GM18520 (cell line): ENCODE results near the gene GSTT4.
"Not testable (repeated sequence)": the region's sequence is repeated elsewhere in the genome, so short reads cannot be mapped to it uniquely, and the experiment has no call there.

ENCODE experiments used
- ATAC-seq: cut with Tn5 transposase; IDR thresholded peaks from one replicate; pipeline ENCODE4 v1.9.1; 2021; ENCODE audit not compliant: unreplicated experiment

The GSTT4 gene

DNA sequence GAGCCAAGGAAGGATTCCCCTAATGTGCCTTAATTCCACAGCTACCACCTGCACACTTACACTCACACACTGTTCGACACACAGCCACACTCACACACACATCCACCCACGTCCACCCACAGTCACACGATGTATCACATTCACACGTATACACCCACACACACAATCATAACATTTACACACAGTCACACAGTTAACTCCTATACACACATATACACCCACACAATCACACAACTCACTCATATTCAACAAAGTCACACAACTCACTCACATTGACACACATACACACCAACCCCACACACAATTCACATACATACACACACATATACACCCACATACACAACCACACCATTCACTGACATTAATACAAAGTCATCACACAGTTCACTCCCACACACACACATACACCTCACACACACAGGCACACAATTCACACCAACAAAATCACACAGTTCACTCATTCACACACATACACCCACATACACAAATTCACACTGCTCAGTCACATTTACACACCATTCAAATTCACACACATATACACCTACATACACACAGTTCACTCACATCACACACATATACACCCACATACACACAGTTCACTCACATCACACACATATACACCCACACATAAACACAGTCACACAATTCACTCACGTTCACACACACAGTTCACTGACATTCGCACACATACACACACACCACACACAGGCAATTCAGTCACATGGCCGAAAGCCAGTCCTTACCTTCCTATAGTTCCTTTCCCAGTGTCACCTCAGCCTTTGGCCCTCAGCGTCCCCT is 50.9 kb downstream of the GSTT4 start:
- ATAC-seq: not testable (repeated sequence)

- ATAC-seq: not testable (repeated sequence)
Observed at GRCh38 chr22:23953485-23953884, 51.8 kb downstream of the GSTT4 start.

DNA sequence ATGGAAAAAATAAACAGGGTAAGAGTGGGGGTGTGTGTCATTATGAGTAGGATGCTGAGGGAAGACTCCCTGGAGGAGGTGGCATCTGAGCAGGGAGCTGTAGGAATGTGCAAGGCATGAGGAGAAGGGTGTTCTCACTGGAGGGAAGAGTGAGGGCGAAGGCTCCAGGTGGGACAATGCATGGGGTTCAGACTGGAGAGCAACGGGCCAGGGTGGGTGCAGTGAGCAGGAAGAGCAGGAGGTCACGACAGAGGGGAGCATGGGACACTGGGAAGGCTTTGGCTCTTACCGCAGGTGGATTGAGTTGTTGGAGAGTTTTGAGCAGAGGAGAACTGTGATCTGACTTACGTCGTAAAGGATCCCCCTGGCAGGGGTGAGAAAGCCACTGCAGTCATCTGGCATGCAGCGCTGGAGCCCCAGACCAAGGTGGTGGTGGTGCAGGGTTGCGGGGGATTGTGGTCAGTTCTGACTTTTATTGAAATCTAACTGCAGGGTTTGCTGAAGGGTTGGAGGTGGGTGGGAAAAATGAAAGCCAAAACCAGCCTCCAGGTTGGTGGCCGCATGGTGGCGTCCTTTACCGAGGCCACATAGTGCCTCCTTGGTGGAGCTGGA is 52.4 kb downstream of the GSTT4 start:
- ATAC-seq: not testable (repeated sequence)

- peak; percentile 61 for ATAC-seq
Observed at GRCh38 chr22:23951383-23951782, 53.9 kb downstream of the GSTT4 start.

DNA sequence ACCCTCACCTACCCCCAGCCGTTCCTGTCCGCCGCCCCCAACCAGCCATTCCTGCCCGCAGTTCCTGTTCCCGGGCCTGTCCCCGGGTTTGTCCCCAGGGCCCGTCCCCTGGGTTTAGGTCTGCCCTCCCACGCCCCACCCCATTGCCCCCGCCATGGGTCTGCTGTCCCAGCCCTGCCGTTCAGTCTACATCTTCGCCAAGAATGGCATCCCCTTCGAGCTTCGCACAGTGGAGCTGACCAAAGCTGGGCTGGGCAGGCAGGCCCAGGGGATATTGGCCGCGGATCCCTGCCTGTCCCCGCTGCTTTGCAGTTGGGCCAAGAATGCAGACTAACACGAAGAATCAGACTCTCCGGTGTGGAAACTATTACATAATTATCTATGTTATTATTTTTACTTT is 55.5 kb downstream of the GSTT4 start:
- not testable (repeated sequence) for ATAC-seq
